SU-DHL-6 (cell line): ENCODE results near the gene RRP9.

Experiments used
- CTCF ChIP-seq: fragments of 200-600 bp; sonication (generic); IDR thresholded peaks from one replicate; pipeline ENCODE4 v1.5.1; 2017; ENCODE audit warnings: antibody characterized with exemption, mild to moderate bottlenecking, low read length, moderate library complexity; ENCODE audit not compliant: insufficient read depth, poor library complexity, severe bottlenecking
- EZH2phosphoT487 ChIP-seq: fragments of 200-600 bp; sonication (generic), shearing (Covaris generic); conservative IDR thresholded peaks from 2 replicates; pipeline ENCODE4 v1.6.1; 2018; ENCODE audit warnings: mild to moderate bottlenecking, antibody characterized with exemption, low read length, moderate library complexity, mixed read lengths

GRCh38 chr3:51950899-51951298 lies 9.2 kb upstream of the RRP9 start:
- TF ChIP-seq CTCF (no peak), EZH2phosphoT487 (no peak)
